8988T (cell line): Measurements from ENCODE around the gene AQP6.
A peak's percentile ranks its signal among the peaks of the same experiment; 100 is the strongest.

ENCODE experiments used
- DNase-seq: peaks from one replicate; pipeline ENCODE4 v3.0.0; 2011

The AQP6 gene

GRCh38 chr12:49957570-49957967 lies 15.2 kb upstream of the AQP6 start:
- DNase-seq = no peak

GRCh38 chr12:49959685-49960473 lies 12.9 kb upstream of the AQP6 start:
- DNase-seq = peak; percentile 83

GRCh38 chr12:49960474-49961110 lies 12.2 kb upstream of the AQP6 start:
- no peak for DNase-seq

GRCh38 chr12:49961111-49961922 lies 11.4 kb upstream of the AQP6 start, which contains the start of gene AQP5:
Gene AQP5, plus strand, starts transcription at chr12:49961872. Its CDS starts 146 bp downstream, at chr12:49962018.
- DNase-seq = no peak

GRCh38 chr12:49961993-49962764 lies 10.6 kb upstream of the AQP6 start:
- DNase-seq = no peak

GRCh38 chr12:49962861-49963765 lies 9.6 kb upstream of the AQP6 start:
- peak; percentile 99 for DNase-seq

GRCh38 chr12:49963976-49964815 lies 8.6 kb upstream of the AQP6 start:
- no peak for DNase-seq

GRCh38 chr12:49964849-49965624 lies 7.7 kb upstream of the AQP6 start:
- DNase-seq = no peak

GRCh38 chr12:49965836-49966235 lies 6.9 kb upstream of the AQP6 start:
- no peak for DNase-seq

GRCh38 chr12:49966511-49967041 lies 6.2 kb upstream of the AQP6 start:
- no peak for DNase-seq

- peak; percentile 97 for DNase-seq
These were observed 5.5 kb upstream of the AQP6 start for GRCh38 chr12:49967042-49967776.

GRCh38 chr12:49967777-49968250 lies 4.9 kb upstream of the AQP6 start:
- no peak for DNase-seq

- no peak for DNase-seq
These were observed 4.3 kb upstream of the AQP6 start for GRCh38 chr12:49968471-49968870.

GRCh38 chr12:49969027-49969426 lies 3.7 kb upstream of the AQP6 start:
- no peak for DNase-seq

- no peak for DNase-seq
These were observed 2.9 kb upstream of the AQP6 start for GRCh38 chr12:49969651-49970429.

- DNase-seq = no peak
These were observed 2.1 kb upstream of the AQP6 start for GRCh38 chr12:49970658-49971057.

- no peak for DNase-seq
These were observed 1.6 kb upstream of the AQP6 start for GRCh38 chr12:49971141-49971540.

GRCh38 chr12:49972129-49972528 lies 618 bp upstream of the AQP6 start:
- no peak for DNase-seq
